Measurements from ENCODE around the gene SLC18B1.

DNA sequence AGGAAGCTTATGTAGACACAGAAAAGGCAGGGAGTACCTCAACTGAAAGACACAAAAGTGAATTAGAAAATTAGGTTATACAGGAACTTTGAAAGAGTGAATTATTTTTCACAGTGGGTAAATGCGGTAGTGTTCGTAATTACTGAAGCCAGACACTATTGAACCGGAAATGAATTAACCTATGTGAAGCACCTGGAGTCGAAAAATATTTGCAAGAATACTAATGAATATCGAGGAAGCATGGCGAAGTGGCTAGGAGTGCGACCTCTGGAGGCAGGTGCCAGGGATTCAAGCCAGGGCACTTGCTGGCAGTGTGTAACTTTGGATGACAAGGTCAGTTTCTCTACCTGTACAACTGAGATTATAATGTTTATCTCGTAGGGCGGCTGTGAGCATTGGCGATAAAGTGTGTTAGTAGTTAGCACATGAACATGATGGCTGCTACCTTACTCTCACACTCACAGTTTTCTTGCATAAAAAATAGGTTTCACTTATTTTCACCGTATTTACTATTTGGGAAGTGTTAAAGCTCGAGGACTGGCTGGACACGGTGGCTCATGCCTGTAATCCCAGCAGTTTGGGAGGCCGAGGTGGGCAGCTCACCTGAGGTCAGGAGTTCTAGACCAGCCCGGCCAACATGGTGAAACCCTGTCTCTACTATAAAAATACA lies 567 bp upstream of the SLC18B1 start:
- TF ChIP-seq YY1 (IDR thresholded peaks at IDR 0.05; ENCODE audit: insufficient read depth, insufficient read length), result no peak
- no peak for TF ChIP-seq ZNF274 (IDR thresholded peaks at IDR 0.05; ENCODE audit: low read depth, low read length)

Measured in NT2/D1 (cell line).